IMR-90 (cell line): ENCODE data around the gene DEPDC5. TPM values are rescaled to one million over a fixed set of nuclear protein-coding genes. Genes with fewer than 3 reads are reported as not detected.

Experiments used
- ATAC-seq: fragments of 200-7000 bp; cut with Tn5 transposase; 2 replicates; pipeline ENCODE4 v1.9.1; 2020; ENCODE audit warnings: low read depth, mild to moderate bottlenecking, moderate library complexity
- BruUV-seq: library from RNA; stranded (reverse); fragments of 400-500 nt; replicated peaks from 2 replicates; lab custom pipeline; 2021; lab: Mats Ljungman, UMichigan
- CTCF ChIA-PET: fragments of 300-600 bp; formaldehyde crosslinking; extraction: SDS; loops from one replicate; lab custom pipeline; 2021; ENCODE audit warnings: antibody characterized with exemption; lab: Yijun Ruan, JAX
- POLR2A ChIA-PET: fragments of 300-600 bp; sonication (Branson Sonifier 250); formaldehyde crosslinking; loops from one replicate; lab custom pipeline; 2022; ENCODE audit warnings: antibody characterized with exemption; ENCODE audit not compliant: unreplicated experiment; lab: Charles Lee
- DNase-seq: peaks from one replicate; pipeline ENCODE4 v3.0.0; 2013
- H2AFZ ChIP-seq: replicated peaks from 2 replicates; pipeline ENCODE3; 2013; ENCODE audit warnings: low read length, mild to moderate bottlenecking; ENCODE audit not compliant: poor library complexity
- H2AK5ac ChIP-seq: 2 replicates; pipeline ENCODE4 v1.6.1; 2013; ENCODE audit warnings: low read depth, low read length, inconsistent platforms
- H2AK9ac ChIP-seq: replicated peaks from 2 replicates; pipeline ENCODE3; 2013; ENCODE audit warnings: mild to moderate bottlenecking, low read depth, low read length, moderate library complexity; ENCODE audit not compliant: poor library complexity
- H2BK120ac ChIP-seq: 2 replicates; pipeline ENCODE4 v1.6.1; 2013; ENCODE audit warnings: low read depth, low read length, inconsistent platforms
- H2BK15ac ChIP-seq: 3 replicates; pipeline ENCODE4 v1.6.1; 2013; ENCODE audit warnings: low read depth, low read length, inconsistent platforms
- H2BK20ac ChIP-seq: 2 replicates; pipeline ENCODE4 v1.6.1; 2013; ENCODE audit warnings: low read depth, mild to moderate bottlenecking, inconsistent platforms, low read length, moderate library complexity
- H2BK5ac ChIP-seq: 2 replicates; pipeline ENCODE4 v1.6.1; 2013; ENCODE audit warnings: mild to moderate bottlenecking, low read depth, low read length, inconsistent platforms; ENCODE audit not compliant: poor library complexity, severe bottlenecking
- H3K14ac ChIP-seq: replicated peaks from 2 replicates; pipeline ENCODE4 v1.6.1; 2013; ENCODE audit warnings: low read depth, low read length, inconsistent platforms
- H3K18ac ChIP-seq: 2 replicates; pipeline ENCODE4 v1.6.1; 2013; ENCODE audit warnings: low read depth, low read length, control low read depth
- H3K23ac ChIP-seq: 2 replicates; pipeline ENCODE4 v1.6.1; 2013; ENCODE audit warnings: low read depth, low read length, inconsistent platforms
- H3K27ac ChIP-seq: 2 replicates; pipeline ENCODE4 v1.5.1; 2013; ENCODE audit warnings: mild to moderate bottlenecking, control low read depth, low read length; ENCODE audit not compliant: insufficient read depth
- H3K27me3 ChIP-seq: 2 replicates; pipeline ENCODE4 v1.6.1; 2013; ENCODE audit warnings: low read length; ENCODE audit not compliant: control insufficient read depth, insufficient read depth
- H3K36me3 ChIP-seq: 2 replicates; pipeline ENCODE4 v1.6.1; 2013; ENCODE audit warnings: low read length, mixed read lengths; ENCODE audit not compliant: control insufficient read depth, insufficient read depth
- H3K4ac ChIP-seq: 2 replicates; pipeline ENCODE4 v1.6.1; 2013; ENCODE audit warnings: low read depth, low read length, inconsistent platforms
- H3K4me1 ChIP-seq: 2 replicates; pipeline ENCODE4 v1.6.1; 2013; ENCODE audit warnings: low read length, mixed read lengths; ENCODE audit not compliant: control insufficient read depth, insufficient read depth
- H3K4me2 ChIP-seq: 2 replicates; pipeline ENCODE4 v1.6.1; 2013; ENCODE audit warnings: low read depth, mild to moderate bottlenecking, control low read depth, low read length, moderate library complexity
- H3K4me3 ChIP-seq: 2 replicates; pipeline ENCODE4 v1.5.1; 2013; ENCODE audit warnings: low read depth, mild to moderate bottlenecking, control low read depth, low read length, moderate library complexity; ENCODE audit not compliant: insufficient read depth
- H3K56ac ChIP-seq: 2 replicates; pipeline ENCODE4 v1.6.1; 2013; ENCODE audit warnings: low read length, inconsistent platforms; ENCODE audit not compliant: insufficient read depth; ENCODE audit errors: extremely low read depth
- H3K79me1 ChIP-seq, 2 experiments: 2 replicates each; pipeline ENCODE4 v1.6.1; 2013; ENCODE audit warnings: low read length in 2 of 2, inconsistent platforms in 1 of 2, low read depth in 1 of 2
- H3K9ac ChIP-seq: 2 replicates; pipeline ENCODE4 v1.6.1; 2013; ENCODE audit warnings: low read depth, low read length, control low read depth
- H3K9me1 ChIP-seq: 2 replicates; pipeline ENCODE4 v1.6.1; 2013; ENCODE audit warnings: low read length, inconsistent platforms; ENCODE audit not compliant: insufficient read depth
- H3K9me3 ChIP-seq: 2 replicates; pipeline ENCODE4 v1.6.1; 2013; ENCODE audit warnings: low read length; ENCODE audit not compliant: control insufficient read depth, insufficient read depth
- H4K20me1 ChIP-seq: 2 replicates; pipeline ENCODE4 v1.6.1; 2013; ENCODE audit warnings: low read length, inconsistent platforms; ENCODE audit not compliant: insufficient read depth
- H4K5ac ChIP-seq: 2 replicates; pipeline ENCODE4 v1.6.1; 2013; ENCODE audit warnings: mild to moderate bottlenecking, low read depth, low read length, control low read depth
- H4K8ac ChIP-seq, 2 experiments: 2 replicates each; pipeline ENCODE4 v1.6.1; 2013; ENCODE audit warnings: low read depth in 2 of 2, low read length in 2 of 2, control low read depth in 1 of 2, inconsistent platforms in 1 of 2
- H4K91ac ChIP-seq: 2 replicates; pipeline ENCODE4 v1.6.1; 2013; ENCODE audit warnings: low read depth, low read length, inconsistent platforms; ENCODE audit not compliant: insufficient read depth
- BHLHE40 ChIP-seq: fragments of 150-350 bp; IDR thresholded peaks from 2 replicates; pipeline ENCODE4 v1.6.1; 2016; ENCODE audit warnings: mild to moderate bottlenecking, low read depth, low read length
- CEBPB ChIP-seq: IDR thresholded peaks from 2 replicates; pipeline ENCODE4 v1.6.1; 2012; ENCODE audit warnings: low read depth, low read length, improper control_type of control experiment
- CHD1 ChIP-seq: IDR thresholded peaks from 2 replicates; pipeline ENCODE4 v1.6.1; 2012; ENCODE audit warnings: low read depth, low read length, improper control_type of control experiment
- FOS ChIP-seq: fragments of 150-350 bp; IDR thresholded peaks from 2 replicates; pipeline ENCODE4 v1.6.1; 2016; ENCODE audit warnings: low read depth, low read length
- MAFK ChIP-seq: IDR thresholded peaks from 2 replicates; pipeline ENCODE4 v1.6.1; 2012; ENCODE audit warnings: low read depth, low read length, improper control_type of control experiment
- MAZ ChIP-seq: IDR thresholded peaks from 2 replicates; pipeline ENCODE4 v1.6.1; 2012; ENCODE audit warnings: low read depth, mild to moderate bottlenecking, low read length, improper control_type of control experiment, moderate library complexity, borderline replicate concordance
- MXI1 ChIP-seq: IDR thresholded peaks from 2 replicates; pipeline ENCODE4 v1.6.1; 2012; ENCODE audit warnings: low read depth, mild to moderate bottlenecking, low read length, moderate library complexity, borderline replicate concordance
- NFE2L2 ChIP-seq: fragments of 150-350 bp; IDR thresholded peaks from 2 replicates; pipeline ENCODE4 v1.6.1; 2016; ENCODE audit warnings: low read depth, mild to moderate bottlenecking, low read length
- POLR2A ChIP-seq: IDR thresholded peaks from 2 replicates; pipeline ENCODE4 v1.6.1; 2012; ENCODE audit warnings: mild to moderate bottlenecking, low read depth, low read length
- RAD21 ChIP-seq: IDR thresholded peaks from 2 replicates; pipeline ENCODE4 v1.6.1; 2012; ENCODE audit warnings: low read length, improper control_type of control experiment
- RCOR1 ChIP-seq: IDR thresholded peaks from 2 replicates; pipeline ENCODE4 v1.6.1; 2012; ENCODE audit warnings: mild to moderate bottlenecking, low read length, improper control_type of control experiment; ENCODE audit not compliant: insufficient replicate concordance
- RFX5 ChIP-seq: IDR thresholded peaks from 2 replicates; pipeline ENCODE4 v1.8.0; 2012; ENCODE audit warnings: low read depth, mild to moderate bottlenecking, low read length, moderate library complexity
- SMC3 ChIP-seq: fragments of 150-350 bp; IDR thresholded peaks from 2 replicates; pipeline ENCODE4 v1.6.1; 2016; ENCODE audit warnings: low read depth, mild to moderate bottlenecking, antibody characterized with exemption, low read length, moderate library complexity
- WGBS, 2 experiments: methylation state at CpG; one replicate each; pipeline versions ENCODE4 v1.1.5 to v1.1.7; 2013; ENCODE audit warnings: missing lambda C conversion rate in 2 of 2; ENCODE audit not compliant: insufficient read length in 1 of 2; ENCODE audit errors: extremely low coverage in 2 of 2; 5-methylcytosine and 5-hydroxymethylcytosine counted together
- dilution Hi-C: fragments of 300-500 bp; cut with HindIII; formaldehyde crosslinking; loops from one replicate; pipeline ENCODE4 v1.14.3; 2018; ENCODE audit warnings: low sequenced_read_pairs; ENCODE audit not compliant: unreplicated experiment
- in situ Hi-C: fragments of 300-500 bp; cut with MboI; formaldehyde crosslinking; loops from 3 replicates; pipeline ENCODE4 v1.14.3; 2019; ENCODE audit warnings: low sequenced_read_pairs, inconsistent platforms, mixed read lengths
- intact Hi-C: fragments of 100-400 bp; cut with micrococcal nuclease; formaldehyde crosslinking; loops from 2 replicates; pipeline ENCODE4 v1.10.0; 2022
- polyA plus RNA-seq, 3 experiments: library from polyadenylated mRNA; depleted of rRNA; stranded (reverse); fragments of >200 nt; gene quantifications; 2 replicates each; pipeline ENCODE4 v1.2.3, GENCODE V29; 2012; ENCODE audit warnings: low replicate concordance in 1 of 3
- total RNA-seq: library from RNA; depleted of rRNA; stranded (reverse); fragments of >200 nt; gene quantifications from 2 replicates; pipeline ENCODE4 v1.2.3, GENCODE V29; 2012
- TF ChIP-seq, protein P1 (sequence below): fragments of 150-350 bp; IDR thresholded peaks from 2 replicates; pipeline ENCODE4 v1.6.1; 2016; ENCODE audit warnings: low read depth, mild to moderate bottlenecking, low read length, moderate library complexity, borderline replicate concordance
- TF ChIP-seq, protein P2 (sequence below): fragments of 150-350 bp; IDR thresholded peaks from 2 replicates; pipeline ENCODE4 v1.6.1; 2017; ENCODE audit warnings: mild to moderate bottlenecking, antibody characterized with exemption, low read length, low read depth
- TF ChIP-seq, protein P3 (sequence below): conservative IDR thresholded peaks from 2 replicates; pipeline ENCODE4 v1.5.1; 2012; ENCODE audit warnings: mild to moderate bottlenecking, low read depth, low read length, improper control_type of control experiment

Gene DEPDC5
- total and polyA plus RNA-seq, 2 of the 4 experiments (the other 2 are of a cell fraction): 6.6 to 12.9 TPM

DNA sequence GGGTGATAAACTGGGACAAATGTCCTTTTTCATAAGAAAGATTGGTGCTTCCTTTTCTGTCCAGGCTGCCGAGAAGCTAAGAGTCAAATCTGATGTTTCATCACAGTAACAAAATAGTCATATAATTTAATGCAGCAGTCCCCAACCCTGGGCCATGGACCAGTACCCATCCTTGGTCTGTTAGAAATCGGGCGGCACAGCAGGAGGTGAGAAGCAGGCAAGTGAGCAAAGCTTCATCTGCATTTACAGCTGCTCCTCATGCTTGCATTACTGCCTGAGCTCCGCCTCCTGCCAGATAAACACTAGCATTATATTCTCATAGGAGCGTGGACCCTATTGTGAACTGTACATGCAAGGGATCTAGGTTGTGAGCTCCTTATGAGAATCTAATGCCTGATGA is 30.1 kb upstream of the DEPDC5 start:
- no peak overlapping the region for H4K5ac ChIP-seq
- no peak overlapping the region for H2BK15ac ChIP-seq
- intact Hi-C loops: loop anchor here (5.0 kb wide), 1 partner anchor 41 kb away; no protein-coding TSS in a partner anchor
- no peak overlapping the region for H2BK5ac ChIP-seq
- BruUV-seq: no TSS peak
- H3K79me1 ChIP-seq: peaks cover 22 to 49% of the 10 kb centered on the region in 2 experiments
- H3K4me3 ChIP-seq: no peak overlapping the region
- TF ChIP-seq RCOR1 (no peak), FOS (no peak), MAFK (no peak), RAD21 (no peak), MXI1 (no peak), CEBPB (no peak), RFX5 (no peak), MAZ (no peak), NFE2L2 (no peak), BHLHE40 (no peak), SMC3 (no peak), CHD1 (no peak), POLR2A (no peak)
- TF ChIP-seq, protein P1, sequence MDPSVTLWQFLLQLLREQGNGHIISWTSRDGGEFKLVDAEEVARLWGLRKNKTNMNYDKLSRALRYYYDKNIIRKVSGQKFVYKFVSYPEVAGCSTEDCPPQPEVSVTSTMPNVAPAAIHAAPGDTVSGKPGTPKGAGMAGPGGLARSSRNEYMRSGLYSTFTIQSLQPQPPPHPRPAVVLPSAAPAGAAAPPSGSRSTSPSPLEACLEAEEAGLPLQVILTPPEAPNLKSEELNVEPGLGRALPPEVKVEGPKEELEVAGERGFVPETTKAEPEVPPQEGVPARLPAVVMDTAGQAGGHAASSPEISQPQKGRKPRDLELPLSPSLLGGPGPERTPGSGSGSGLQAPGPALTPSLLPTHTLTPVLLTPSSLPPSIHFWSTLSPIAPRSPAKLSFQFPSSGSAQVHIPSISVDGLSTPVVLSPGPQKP: no peak
- TF ChIP-seq, protein P2, sequence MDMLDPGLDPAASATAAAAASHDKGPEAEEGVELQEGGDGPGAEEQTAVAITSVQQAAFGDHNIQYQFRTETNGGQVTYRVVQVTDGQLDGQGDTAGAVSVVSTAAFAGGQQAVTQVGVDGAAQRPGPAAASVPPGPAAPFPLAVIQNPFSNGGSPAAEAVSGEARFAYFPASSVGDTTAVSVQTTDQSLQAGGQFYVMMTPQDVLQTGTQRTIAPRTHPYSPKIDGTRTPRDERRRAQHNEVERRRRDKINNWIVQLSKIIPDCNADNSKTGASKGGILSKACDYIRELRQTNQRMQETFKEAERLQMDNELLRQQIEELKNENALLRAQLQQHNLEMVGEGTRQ: no peak
- TF ChIP-seq, protein P3, sequence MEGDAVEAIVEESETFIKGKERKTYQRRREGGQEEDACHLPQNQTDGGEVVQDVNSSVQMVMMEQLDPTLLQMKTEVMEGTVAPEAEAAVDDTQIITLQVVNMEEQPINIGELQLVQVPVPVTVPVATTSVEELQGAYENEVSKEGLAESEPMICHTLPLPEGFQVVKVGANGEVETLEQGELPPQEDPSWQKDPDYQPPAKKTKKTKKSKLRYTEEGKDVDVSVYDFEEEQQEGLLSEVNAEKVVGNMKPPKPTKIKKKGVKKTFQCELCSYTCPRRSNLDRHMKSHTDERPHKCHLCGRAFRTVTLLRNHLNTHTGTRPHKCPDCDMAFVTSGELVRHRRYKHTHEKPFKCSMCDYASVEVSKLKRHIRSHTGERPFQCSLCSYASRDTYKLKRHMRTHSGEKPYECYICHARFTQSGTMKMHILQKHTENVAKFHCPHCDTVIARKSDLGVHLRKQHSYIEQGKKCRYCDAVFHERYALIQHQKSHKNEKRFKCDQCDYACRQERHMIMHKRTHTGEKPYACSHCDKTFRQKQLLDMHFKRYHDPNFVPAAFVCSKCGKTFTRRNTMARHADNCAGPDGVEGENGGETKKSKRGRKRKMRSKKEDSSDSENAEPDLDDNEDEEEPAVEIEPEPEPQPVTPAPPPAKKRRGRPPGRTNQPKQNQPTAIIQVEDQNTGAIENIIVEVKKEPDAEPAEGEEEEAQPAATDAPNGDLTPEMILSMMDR: no peak
- ChIA-PET CTCF (no interaction called here), POLR2A (no interaction called here)
- H2AK9ac ChIP-seq: no peak overlapping the region
- no peak overlapping the region for H3K4me2 ChIP-seq
- WGBS, 2 experiments: no CpG with 5 or more reads among the region's 5 CpGs
- no peak overlapping the region for H2BK20ac ChIP-seq
- no peak overlapping the region for H3K18ac ChIP-seq
- no peak overlapping the region for H2AK5ac ChIP-seq
- H3K27me3 ChIP-seq: no peaks in the 10 kb centered on the region
- ATAC-seq: no peak
- dilution Hi-C loops: no loop called here
- H3K4ac ChIP-seq: no peak overlapping the region
- no peaks in the 10 kb centered on the region for H3K4me1 ChIP-seq
- no peak for DNase-seq
- no peaks in the 10 kb centered on the region; the same call in 1 of the 2 replicates for H4K20me1 ChIP-seq
- no peak overlapping the region for H2BK120ac ChIP-seq
- H3K27ac ChIP-seq: no peak overlapping the region
- H3K23ac ChIP-seq: no peak overlapping the region
- H3K56ac ChIP-seq: no peak overlapping the region
- H3K14ac ChIP-seq: no peak overlapping the region
- peaks cover 27% of the 10 kb centered on the region for H3K36me3 ChIP-seq
- H3K9ac ChIP-seq: no peak overlapping the region
- no peak overlapping the region for H4K8ac ChIP-seq
- H4K91ac ChIP-seq: no peak overlapping the region
- no peaks in the 10 kb centered on the region for H3K9me3 ChIP-seq
- in situ Hi-C loops: no loop called here
- H2AFZ ChIP-seq: no peak overlapping the region
- H3K9me1 ChIP-seq: 0 out of 2 replicates have a peak, but pooled peaks cover 4% of the 10 kb centered on the region
